ENCODE data around the gene DROSHA.

Gene DROSHA

GRCh38 chr5:31435730-31436129, 96.2 kb downstream of the DROSHA start:
- peaks cover 3% of the 10 kb centered on the region for H3K4me1 Mint-ChIP-seq
- H3K4me3 Mint-ChIP-seq = no peak overlapping the region
- no peak overlapping the region for H3K27ac Mint-ChIP-seq
- DNase-seq = no peak
- no peaks in the 10 kb centered on the region for H3K27me3 Mint-ChIP-seq
- H3K36me3 Mint-ChIP-seq = peaks cover 51% of the 10 kb centered on the region
- CTCF ChIA-PET = no interaction called here
- no peaks in the 10 kb centered on the region for H3K9me3 Mint-ChIP-seq

GRCh38 chr5:31434898-31435297, 97.0 kb downstream of the DROSHA start:
- Mint-ChIP-seq H3K27ac (no peak overlapping the region), H3K36me3 (peaks cover 58% of the 10 kb centered on the region), H3K27me3 (no peaks in the 10 kb centered on the region), H3K9me3 (no peaks in the 10 kb centered on the region), H3K4me1 (peaks cover 8% of the 10 kb centered on the region), H3K4me3 (no peak overlapping the region)
- CTCF ChIA-PET = no interaction called here
- DNase-seq = no peak

GRCh38 chr5:31433229-31433628, 98.7 kb downstream of the DROSHA start:
- H3K4me3 Mint-ChIP-seq = no peak overlapping the region
- CTCF ChIA-PET = no interaction called here
- no peak for DNase-seq
- no peaks in the 10 kb centered on the region for H3K27me3 Mint-ChIP-seq
- H3K36me3 Mint-ChIP-seq = peaks cover 53% of the 10 kb centered on the region
- peaks cover 8% of the 10 kb centered on the region for H3K4me1 Mint-ChIP-seq
- no peaks in the 10 kb centered on the region for H3K9me3 Mint-ChIP-seq
- H3K27ac Mint-ChIP-seq = no peak overlapping the region

- Mint-ChIP-seq H3K27ac (no peak overlapping the region), H3K9me3 (no peaks in the 10 kb centered on the region), H3K27me3 (no peaks in the 10 kb centered on the region), H3K36me3 (peaks cover 40% of the 10 kb centered on the region), H3K4me3 (no peak overlapping the region), H3K4me1 (peaks cover 8% of the 10 kb centered on the region)
- CTCF ChIA-PET = no interaction called here
- no peak for DNase-seq
Measured at GRCh38 chr5:31427724-31428309, 104.1 kb downstream of the DROSHA start.

GRCh38 chr5:31427013-31427723, 104.7 kb downstream of the DROSHA start:
- Mint-ChIP-seq H3K4me3 (no peak overlapping the region), H3K4me1 (peaks cover 8% of the 10 kb centered on the region), H3K36me3 (peaks cover 40% of the 10 kb centered on the region), H3K9me3 (no peaks in the 10 kb centered on the region), H3K27me3 (no peaks in the 10 kb centered on the region), H3K27ac (no peak overlapping the region)
- no peak for DNase-seq
- CTCF ChIA-PET = no interaction called here

- Mint-ChIP-seq H3K4me1 (no peaks in the 10 kb centered on the region), H3K27me3 (no peaks in the 10 kb centered on the region), H3K27ac (no peak overlapping the region), H3K36me3 (peaks cover 34% of the 10 kb centered on the region), H3K4me3 (no peak overlapping the region), H3K9me3 (no peaks in the 10 kb centered on the region)
- DNase-seq = no peak
- CTCF ChIA-PET = no interaction called here
Measured at GRCh38 chr5:31421806-31422586, 109.9 kb downstream of the DROSHA start.

GRCh38 chr5:31417512-31417911, 114.4 kb downstream of the DROSHA start:
- H3K4me1 Mint-ChIP-seq = no peaks in the 10 kb centered on the region
- no peaks in the 10 kb centered on the region for H3K9me3 Mint-ChIP-seq
- no peak overlapping the region for H3K4me3 Mint-ChIP-seq
- H3K27me3 Mint-ChIP-seq = no peaks in the 10 kb centered on the region
- DNase-seq = no peak
- peaks cover 29% of the 10 kb centered on the region for H3K36me3 Mint-ChIP-seq
- H3K27ac Mint-ChIP-seq = no peak overlapping the region
- CTCF ChIA-PET = no interaction called here

- Mint-ChIP-seq H3K36me3 (peaks cover 25% of the 10 kb centered on the region), H3K9me3 (no peaks in the 10 kb centered on the region), H3K27me3 (no peaks in the 10 kb centered on the region), H3K4me1 (no peaks in the 10 kb centered on the region), H3K27ac (no peak overlapping the region), H3K4me3 (no peak overlapping the region)
- CTCF ChIA-PET = no interaction called here
- DNase-seq = no peak
Measured at GRCh38 chr5:31416547-31416946, 115.3 kb downstream of the DROSHA start.

GRCh38 chr5:31415960-31416359, 115.9 kb downstream of the DROSHA start:
- Mint-ChIP-seq H3K27me3 (no peaks in the 10 kb centered on the region), H3K4me3 (no peak overlapping the region), H3K27ac (no peak overlapping the region), H3K9me3 (no peaks in the 10 kb centered on the region), H3K36me3 (peaks cover 20% of the 10 kb centered on the region), H3K4me1 (no peaks in the 10 kb centered on the region)
- DNase-seq = no peak
- CTCF ChIA-PET = no interaction called here

- CTCF ChIA-PET = no interaction called here
- no peak overlapping the region for H3K4me3 Mint-ChIP-seq
- H3K27ac Mint-ChIP-seq = no peak overlapping the region
- no peak for DNase-seq
- H3K27me3 Mint-ChIP-seq = no peaks in the 10 kb centered on the region
- H3K36me3 Mint-ChIP-seq = peaks cover 19% of the 10 kb centered on the region
- H3K4me1 Mint-ChIP-seq = no peaks in the 10 kb centered on the region
- no peaks in the 10 kb centered on the region for H3K9me3 Mint-ChIP-seq
Measured at GRCh38 chr5:31415009-31415923, 116.6 kb downstream of the DROSHA start.

- peaks cover 33% of the 10 kb centered on the region for H3K36me3 Mint-ChIP-seq
- H3K4me1 Mint-ChIP-seq = no peaks in the 10 kb centered on the region
- no peak overlapping the region for H3K4me3 Mint-ChIP-seq
- H3K27me3 Mint-ChIP-seq = no peaks in the 10 kb centered on the region
- no peaks in the 10 kb centered on the region for H3K9me3 Mint-ChIP-seq
- H3K27ac Mint-ChIP-seq = no peak overlapping the region
- no peak for DNase-seq
- CTCF ChIA-PET = no interaction called here
Measured at GRCh38 chr5:31413030-31413812, 118.7 kb downstream of the DROSHA start.

- H3K36me3 Mint-ChIP-seq = peaks cover 38% of the 10 kb centered on the region
- H3K27me3 Mint-ChIP-seq = no peaks in the 10 kb centered on the region
- H3K9me3 Mint-ChIP-seq = no peaks in the 10 kb centered on the region
- no peaks in the 10 kb centered on the region for H3K4me1 Mint-ChIP-seq
- CTCF ChIA-PET = no interaction called here
- no peak for DNase-seq
- no peak overlapping the region for H3K27ac Mint-ChIP-seq
- no peak overlapping the region for H3K4me3 Mint-ChIP-seq
Measured at GRCh38 chr5:31412324-31412723, 119.6 kb downstream of the DROSHA start.

- Mint-ChIP-seq H3K4me3 (no peak overlapping the region), H3K27me3 (no peaks in the 10 kb centered on the region), H3K4me1 (no peaks in the 10 kb centered on the region), H3K9me3 (no peaks in the 10 kb centered on the region), H3K27ac (no peak overlapping the region), H3K36me3 (peaks cover 50% of the 10 kb centered on the region)
- no peak for DNase-seq
- CTCF ChIA-PET = no interaction called here
Measured at GRCh38 chr5:31410089-31410488, 121.8 kb downstream of the DROSHA start.

GRCh38 chr5:31408814-31409213, 123.1 kb downstream of the DROSHA start:
- no peak for DNase-seq
- H3K36me3 Mint-ChIP-seq = peaks cover 55% of the 10 kb centered on the region
- no peaks in the 10 kb centered on the region for H3K9me3 Mint-ChIP-seq
- CTCF ChIA-PET = no interaction called here
- H3K27me3 Mint-ChIP-seq = no peaks in the 10 kb centered on the region
- no peak overlapping the region for H3K4me3 Mint-ChIP-seq
- no peak overlapping the region for H3K27ac Mint-ChIP-seq
- no peaks in the 10 kb centered on the region for H3K4me1 Mint-ChIP-seq
